Activated T-cell treated with anti-CD3 and anti-CD28 coated beads, Interleukin-2, amount 50 U/mL, for 24 hours (primary cell): ENCODE results near the gene PI4KA.
A peak's percentile ranks its signal among the peaks of the same experiment; 100 is the strongest.

Experiments
- DNase-seq: peaks from one replicate; pipeline ENCODE4 v3.0.0-alpha.2; 2020
- H3K27ac Mint-ChIP-seq: 2 replicates; pipeline ENCODE4 v1.8.0; 2020; ENCODE audit warnings: mild to moderate bottlenecking, mixed read lengths
- H3K27me3 Mint-ChIP-seq: 2 replicates; pipeline ENCODE4 v1.8.0; 2020; ENCODE audit warnings: mixed read lengths
- H3K36me3 Mint-ChIP-seq: 2 replicates; pipeline ENCODE4 v1.8.0; 2020; ENCODE audit warnings: low read depth, mixed read lengths
- H3K4me1 Mint-ChIP-seq: 2 replicates; pipeline ENCODE4 v1.8.0; 2020; ENCODE audit warnings: low read depth, mixed read lengths
- H3K4me3 Mint-ChIP-seq: 2 replicates; pipeline ENCODE4 v1.8.0; 2020; ENCODE audit warnings: mild to moderate bottlenecking, moderate library complexity, mixed read lengths
- H3K9me3 Mint-ChIP-seq: 2 replicates; pipeline ENCODE4 v1.8.0; 2020; ENCODE audit warnings: mixed read lengths

PI4KA gene

GRCh38 chr22:20803696-20804324 lies 54.8 kb downstream of the PI4KA start:
- DNase-seq, result peak; percentile 50
- Mint-ChIP-seq H3K4me3 (no peak overlapping the region), H3K27ac (no peak overlapping the region), H3K9me3 (no peaks in the 10 kb centered on the region), H3K36me3 (peaks cover 80% of the 10 kb centered on the region), H3K4me1 (peaks cover 6% of the 10 kb centered on the region), H3K27me3 (no peaks in the 10 kb centered on the region)

- Mint-ChIP-seq H3K27ac (no peak overlapping the region), H3K4me1 (peaks cover 6% of the 10 kb centered on the region), H3K27me3 (no peaks in the 10 kb centered on the region), H3K4me3 (no peak overlapping the region), H3K9me3 (no peaks in the 10 kb centered on the region), H3K36me3 (peaks cover 85% of the 10 kb centered on the region)
- no peak for DNase-seq
These were observed 55.6 kb downstream of the PI4KA start for GRCh38 chr22:20802922-20803553.

GRCh38 chr22:20802452-20802851 lies 56.2 kb downstream of the PI4KA start:
- no peak for DNase-seq
- no peaks in the 10 kb centered on the region for H3K9me3 Mint-ChIP-seq
- H3K27me3 Mint-ChIP-seq, result no peaks in the 10 kb centered on the region
- peaks cover 6% of the 10 kb centered on the region for H3K4me1 Mint-ChIP-seq
- no peak overlapping the region for H3K4me3 Mint-ChIP-seq
- no peak overlapping the region for H3K27ac Mint-ChIP-seq
- H3K36me3 Mint-ChIP-seq, result peaks cover 85% of the 10 kb centered on the region

GRCh38 chr22:20799449-20799848 lies 59.2 kb downstream of the PI4KA start:
- H3K9me3 Mint-ChIP-seq, result no peaks in the 10 kb centered on the region
- no peaks in the 10 kb centered on the region for H3K27me3 Mint-ChIP-seq
- no peak overlapping the region for H3K4me3 Mint-ChIP-seq
- no peak for DNase-seq
- H3K36me3 Mint-ChIP-seq, result peaks cover 88% of the 10 kb centered on the region
- no peak overlapping the region for H3K27ac Mint-ChIP-seq
- H3K4me1 Mint-ChIP-seq, result no peaks in the 10 kb centered on the region

GRCh38 chr22:20798974-20799373 lies 59.6 kb downstream of the PI4KA start:
- Mint-ChIP-seq H3K9me3 (no peaks in the 10 kb centered on the region), H3K27ac (no peak overlapping the region), H3K4me3 (no peak overlapping the region), H3K27me3 (no peaks in the 10 kb centered on the region), H3K4me1 (no peaks in the 10 kb centered on the region), H3K36me3 (peaks cover 88% of the 10 kb centered on the region)
- DNase-seq, result no peak

- Mint-ChIP-seq H3K27me3 (no peaks in the 10 kb centered on the region), H3K4me1 (no peaks in the 10 kb centered on the region)
These were observed 60.4 kb downstream of the PI4KA start for GRCh38 chr22:20798218-20798617.

GRCh38 chr22:20796731-20797130 lies 61.9 kb downstream of the PI4KA start:
- Mint-ChIP-seq H3K27ac (peak overlapping the region; percentile 2), H3K36me3 (peaks cover 85% of the 10 kb centered on the region), H3K27me3 (no peaks in the 10 kb centered on the region), H3K4me3 (no peak overlapping the region), H3K4me1 (no peaks in the 10 kb centered on the region), H3K9me3 (no peaks in the 10 kb centered on the region)
- DNase-seq, result no peak

More at GRCh38 chr22:20798218-20798617, 60.4 kb downstream of the PI4KA start:
- no peak overlapping the region for H3K27ac Mint-ChIP-seq
- no peaks in the 10 kb centered on the region for H3K9me3 Mint-ChIP-seq
- no peak overlapping the region for H3K4me3 Mint-ChIP-seq
- H3K36me3 Mint-ChIP-seq, result peaks cover 87% of the 10 kb centered on the region
- no peak for DNase-seq

GRCh38 chr22:20794650-20795413 lies 63.8 kb downstream of the PI4KA start:
- Mint-ChIP-seq H3K27me3 (no peaks in the 10 kb centered on the region), H3K9me3 (no peaks in the 10 kb centered on the region), H3K36me3 (peaks cover 91% of the 10 kb centered on the region), H3K27ac (peak overlapping the region; percentile 39), H3K4me1 (no peaks in the 10 kb centered on the region), H3K4me3 (no peak overlapping the region)
- DNase-seq, result no peak

- Mint-ChIP-seq H3K4me3 (no peak overlapping the region), H3K27ac (peak overlapping the region; percentile 58), H3K36me3 (peaks cover 86% of the 10 kb centered on the region), H3K9me3 (no peaks in the 10 kb centered on the region), H3K27me3 (no peaks in the 10 kb centered on the region), H3K4me1 (no peaks in the 10 kb centered on the region)
- no peak for DNase-seq
These were observed 64.6 kb downstream of the PI4KA start for GRCh38 chr22:20793748-20794649.

- peaks cover 84% of the 10 kb centered on the region for H3K36me3 Mint-ChIP-seq
- DNase-seq, result no peak
- no peaks in the 10 kb centered on the region for H3K27me3 Mint-ChIP-seq
- H3K4me1 Mint-ChIP-seq, result no peaks in the 10 kb centered on the region
- H3K9me3 Mint-ChIP-seq, result no peaks in the 10 kb centered on the region
- no peak overlapping the region for H3K4me3 Mint-ChIP-seq
- no peak overlapping the region for H3K27ac Mint-ChIP-seq
These were observed 65.5 kb downstream of the PI4KA start for GRCh38 chr22:20792966-20793728.

GRCh38 chr22:20792221-20792965 lies 66.2 kb downstream of the PI4KA start:
- no peak for DNase-seq
- Mint-ChIP-seq H3K4me3 (no peak overlapping the region), H3K9me3 (no peaks in the 10 kb centered on the region), H3K27me3 (no peaks in the 10 kb centered on the region), H3K36me3 (peaks cover 83% of the 10 kb centered on the region), H3K4me1 (no peaks in the 10 kb centered on the region), H3K27ac (no peak overlapping the region)

GRCh38 chr22:20788627-20789344 lies 69.8 kb downstream of the PI4KA start:
- no peak overlapping the region for H3K4me3 Mint-ChIP-seq
- no peaks in the 10 kb centered on the region for H3K9me3 Mint-ChIP-seq
- no peak for DNase-seq
- H3K36me3 Mint-ChIP-seq, result peaks cover 73% of the 10 kb centered on the region
- H3K27ac Mint-ChIP-seq, result peak overlapping the region; percentile 35
- H3K27me3 Mint-ChIP-seq, result no peaks in the 10 kb centered on the region
- H3K4me1 Mint-ChIP-seq, result peaks cover 10% of the 10 kb centered on the region
